ENCODE measurements around the gene IRF7.
A peak's percentile ranks its signal among the peaks of the same experiment; 100 is the strongest.
"Not testable (repeated sequence)": the region's sequence is repeated elsewhere in the genome, so short reads cannot be mapped to it uniquely, and the experiment has no call there.

IRF7 gene

GRCh38 chr11:575996-576768 lies 39.6 kb downstream of the IRF7 start, which contains the start of gene PHRF1:
PHRF1 (plus strand) TSS chr11:576470; CDS start chr11:581513, 5,043 bp downstream.
- Mint-ChIP-seq H3K9me3 (no peaks in the 10 kb centered on the region), H3K4me1 (ENCODE audit: low read depth) (peaks cover 48% of the 10 kb centered on the region), H3K36me3 (ENCODE audit: low read depth) (peaks cover 13% of the 10 kb centered on the region), H3K27ac (peak within 1 kb of the TSS; percentile 99), H3K4me3 (peak within 1 kb of the TSS; percentile 92), H3K27me3 (peaks cover 12% of the 10 kb centered on the region)

GRCh38 chr11:575313-575995 lies 40.3 kb downstream of the IRF7 start:
- Mint-ChIP-seq H3K4me3 (peak overlapping the region; percentile 79), H3K27me3 (peaks cover 12% of the 10 kb centered on the region), H3K36me3 (ENCODE audit: low read depth) (peaks cover 11% of the 10 kb centered on the region), H3K27ac (peak overlapping the region; percentile 49), H3K4me1 (ENCODE audit: low read depth) (peaks cover 46% of the 10 kb centered on the region), H3K9me3 (no peaks in the 10 kb centered on the region)

GRCh38 chr11:574632-575312 lies 41.0 kb downstream of the IRF7 start:
- Mint-ChIP-seq H3K27me3 (peaks cover 12% of the 10 kb centered on the region), H3K4me1 (ENCODE audit: low read depth) (peaks cover 41% of the 10 kb centered on the region), H3K4me3 (peak overlapping the region; percentile 79), H3K27ac (peak overlapping the region; percentile 49), H3K36me3 (ENCODE audit: low read depth) (peaks cover 11% of the 10 kb centered on the region), H3K9me3 (no peaks in the 10 kb centered on the region)

- peaks cover 36% of the 10 kb centered on the region for H3K4me1 Mint-ChIP-seq (ENCODE audit: low read depth)
- peaks cover 12% of the 10 kb centered on the region for H3K27me3 Mint-ChIP-seq
- H3K36me3 Mint-ChIP-seq (ENCODE audit: low read depth); H3K27ac Mint-ChIP-seq; H3K9me3 Mint-ChIP-seq: not testable (repeated sequence)
- H3K4me3 Mint-ChIP-seq, result peak overlapping the region; percentile 79
Measured at GRCh38 chr11:574031-574570, 41.6 kb downstream of the IRF7 start.

- Mint-ChIP-seq H3K27me3 (peaks cover 12% of the 10 kb centered on the region), H3K4me1 (ENCODE audit: low read depth) (peaks cover 29% of the 10 kb centered on the region), H3K4me3 (no peak overlapping the region), H3K9me3 (no peaks in the 10 kb centered on the region), H3K27ac (no peak overlapping the region), H3K36me3 (ENCODE audit: low read depth) (peaks cover 7% of the 10 kb centered on the region)
Measured at GRCh38 chr11:573146-573759, 42.5 kb downstream of the IRF7 start.

- Mint-ChIP-seq H3K27ac (no peak overlapping the region), H3K4me1 (ENCODE audit: low read depth) (peaks cover 18% of the 10 kb centered on the region), H3K9me3 (no peaks in the 10 kb centered on the region), H3K27me3 (peaks cover 12% of the 10 kb centered on the region), H3K36me3 (ENCODE audit: low read depth) (no peaks in the 10 kb centered on the region), H3K4me3 (no peak overlapping the region)
Measured at GRCh38 chr11:571802-572185, 44.0 kb downstream of the IRF7 start.

- no peaks in the 10 kb centered on the region for H3K9me3 Mint-ChIP-seq
- H3K27ac Mint-ChIP-seq, result peak overlapping the region; percentile 85
- peaks cover 8% of the 10 kb centered on the region for H3K4me1 Mint-ChIP-seq (ENCODE audit: low read depth)
- H3K36me3 Mint-ChIP-seq (ENCODE audit: low read depth), result no peaks in the 10 kb centered on the region
- H3K4me3 Mint-ChIP-seq, result peak overlapping the region; percentile 80
- peaks cover 4% of the 10 kb centered on the region for H3K27me3 Mint-ChIP-seq
Measured at GRCh38 chr11:569158-569885, 46.4 kb downstream of the IRF7 start.

- no peaks in the 10 kb centered on the region for H3K36me3 Mint-ChIP-seq (ENCODE audit: low read depth)
- no peaks in the 10 kb centered on the region for H3K9me3 Mint-ChIP-seq
- H3K4me1 Mint-ChIP-seq (ENCODE audit: low read depth), result peaks cover 3% of the 10 kb centered on the region
- peak overlapping the region; percentile 80 for H3K4me3 Mint-ChIP-seq
- H3K27me3 Mint-ChIP-seq, result no peaks in the 10 kb centered on the region
- H3K27ac Mint-ChIP-seq, result peak overlapping the region; percentile 85
Measured at GRCh38 chr11:568306-569157, 47.2 kb downstream of the IRF7 start.

GRCh38 chr11:567629-568292 lies 48.0 kb downstream of the IRF7 start:
- H3K27me3 Mint-ChIP-seq, result no peaks in the 10 kb centered on the region
- H3K4me1 Mint-ChIP-seq (ENCODE audit: low read depth), result peaks cover 3% of the 10 kb centered on the region
- H3K4me3 Mint-ChIP-seq, result peak overlapping the region; percentile 84
- peak overlapping the region; percentile 71 for H3K27ac Mint-ChIP-seq
- no peaks in the 10 kb centered on the region for H3K36me3 Mint-ChIP-seq (ENCODE audit: low read depth)
- H3K9me3 Mint-ChIP-seq, result no peaks in the 10 kb centered on the region

- Mint-ChIP-seq H3K4me3 (peak overlapping the region; percentile 84), H3K36me3 (ENCODE audit: low read depth) (no peaks in the 10 kb centered on the region), H3K4me1 (ENCODE audit: low read depth) (peaks cover 3% of the 10 kb centered on the region), H3K27me3 (no peaks in the 10 kb centered on the region), H3K9me3 (no peaks in the 10 kb centered on the region), H3K27ac (peak overlapping the region; percentile 71)
Measured at GRCh38 chr11:567011-567628, 48.6 kb downstream of the IRF7 start.

GRCh38 chr11:565921-566509 lies 49.7 kb downstream of the IRF7 start:
- H3K27me3 Mint-ChIP-seq, result no peaks in the 10 kb centered on the region
- peaks cover 8% of the 10 kb centered on the region for H3K4me1 Mint-ChIP-seq (ENCODE audit: low read depth)
- H3K9me3 Mint-ChIP-seq, result no peaks in the 10 kb centered on the region
- no peak overlapping the region for H3K4me3 Mint-ChIP-seq
- H3K27ac Mint-ChIP-seq, result no peak overlapping the region
- H3K36me3 Mint-ChIP-seq (ENCODE audit: low read depth), result no peaks in the 10 kb centered on the region

- no peak overlapping the region for H3K4me3 Mint-ChIP-seq
- H3K4me1 Mint-ChIP-seq (ENCODE audit: low read depth), result peaks cover 11% of the 10 kb centered on the region
- no peak overlapping the region for H3K27ac Mint-ChIP-seq
- no peaks in the 10 kb centered on the region for H3K27me3 Mint-ChIP-seq
- no peaks in the 10 kb centered on the region for H3K36me3 Mint-ChIP-seq (ENCODE audit: low read depth)
- no peaks in the 10 kb centered on the region for H3K9me3 Mint-ChIP-seq
Measured at GRCh38 chr11:563812-564578, 51.8 kb downstream of the IRF7 start.
